K562 (cell line): ENCODE results near the gene YKT6.

ENCODE experiments used
- ARNT ChIP-seq, 2 experiments: fragments of 450-650 bp; IDR thresholded peaks; 2 replicates each; pipeline ENCODE4 v1.6.1; 2016; ENCODE audit warnings: mild to moderate bottlenecking in 1 of 2
- CBX1 ChIP-seq: sonication (generic); IDR thresholded peaks from 2 replicates; pipeline ENCODE4 v1.6.1; 2016; ENCODE audit warnings: antibody characterized with exemption, low read depth, mild to moderate bottlenecking
- CHD2 ChIP-seq: IDR thresholded peaks from 2 replicates; pipeline ENCODE4 v1.6.1; 2011; ENCODE audit warnings: low read depth, low read length
- CTCF ChIP-seq, 3 experiments: IDR thresholded peaks in 2 of 3; conservative IDR thresholded peaks in 1 of 3; 2 replicates each; pipeline ENCODE4 v1.5.1; 2011 to 2012; ENCODE audit warnings: low read length in 3 of 3, mild to moderate bottlenecking in 3 of 3, control low read depth in 2 of 3, improper control_type of control experiment in 1 of 3, inconsistent platforms in 1 of 3, low read depth in 1 of 3, mixed read lengths in 1 of 3, moderate library complexity in 1 of 3; ENCODE audit not compliant: insufficient read depth in 2 of 3
- E2F3 ChIP-seq: fragments of 250-450 bp; sonication (Bioruptor Pico); IDR thresholded peaks from 2 replicates; pipeline ENCODE4 v1.4.0; 2020; ENCODE audit warnings: mild to moderate bottlenecking
- HNRNPH1 ChIP-seq: fragments of 200-400 bp; formaldehyde crosslinking; optimal IDR thresholded peaks from 2 replicates; pipeline ENCODE3; 2017; ENCODE audit warnings: low read depth, mild to moderate bottlenecking, low read length, moderate library complexity
- JUND ChIP-seq, 2 experiments: IDR thresholded peaks; 2 replicates in 1 of 2; 3 replicates in 1 of 2; pipeline ENCODE4 v1.6.1; 2011; ENCODE audit warnings: borderline replicate concordance in 2 of 2, low read depth in 2 of 2, low read length in 2 of 2, improper control_type of control experiment in 1 of 2, missing biosample characterization in 1 of 2, missing genetic modification characterization in 1 of 2, missing genetic modification reagents in 1 of 2
- MYNN ChIP-seq, 2 experiments: sonication (generic); formaldehyde crosslinking in 1 of 2; IDR thresholded peaks; 2 replicates each; pipeline versions ENCODE4 v1.5.0 to v1.6.1; 2016 to 2020; ENCODE audit warnings: antibody characterized with exemption in 1 of 2, missing genetic modification reagents in 1 of 2
- NFIC ChIP-seq: fragments of 450-650 bp; IDR thresholded peaks from 2 replicates; pipeline ENCODE4 v1.6.1; 2017; ENCODE audit warnings: mild to moderate bottlenecking, inconsistent platforms
- SRSF3 ChIP-seq: fragments of 200-400 bp; formaldehyde crosslinking; IDR thresholded peaks from 2 replicates; pipeline ENCODE4 v1.6.1; 2016; ENCODE audit warnings: mild to moderate bottlenecking, low read length, moderate library complexity; ENCODE audit not compliant: insufficient read depth
- ZBED1 ChIP-seq: IDR thresholded peaks from 2 replicates; pipeline ENCODE4 v1.6.1; 2014

GRCh38 chr7:44222074-44222473 lies 21.3 kb downstream of the YKT6 start:
- TF ChIP-seq CTCF (IDR thresholded peaks at IDR 0.05 in 2 of 3, conservative IDR thresholded peaks at IDR 0.05 in 1 of 3; ENCODE audit: insufficient read depth in 2 of 3, low read depth in 1 of 3, low read length in 3 of 3): no peak
- TF ChIP-seq HNRNPH1: no peak
- no peak for TF ChIP-seq ZBED1
- TF ChIP-seq SRSF3: no peak
- no peak for TF ChIP-seq CBX1
- TF ChIP-seq CHD2: no peak
- no peak for TF ChIP-seq JUND (IDR thresholded peaks at IDR 0.05; ENCODE audit: borderline replicate concordance, low read depth, low read length)
- TF ChIP-seq JUND (tag; IDR thresholded peaks at IDR 0.05; ENCODE audit: borderline replicate concordance, low read depth, low read length): no peak
- no peak for TF ChIP-seq NFIC
- TF ChIP-seq MYNN (IDR thresholded peaks at IDR 0.05): no peak
- no peak for TF ChIP-seq MYNN (CRISPR knock-in tag; IDR thresholded peaks at IDR 0.05)
- no peak for TF ChIP-seq ARNT (IDR thresholded peaks at IDR 0.05)
- no peak for TF ChIP-seq E2F3 (CRISPR knock-in tag)
